GM12878 (cell line): Measurements from ENCODE around the gene CRTC2. TPM values are rescaled to one million over a fixed set of nuclear protein-coding genes. Genes with fewer than 3 reads are reported as not detected.

Experiments used
- ATAC-seq: fragments of 200-7000 bp; cut with Tn5 transposase; 3 replicates; pipeline ENCODE4 v1.9.1; 2020; ENCODE audit warnings: mild to moderate bottlenecking, moderate library complexity
- BruUV-seq: library from RNA; stranded (reverse); fragments of 400-500 nt; replicated peaks from 2 replicates; lab custom pipeline; 2021; lab: Mats Ljungman, UMichigan
- CTCF ChIA-PET: fragments of 300-600 bp; sonication (Branson Sonifier 250); formaldehyde crosslinking; extraction: SDS; loops from one replicate; lab custom pipeline; 2021; ENCODE audit warnings: inconsistent platforms; lab: Yijun Ruan, JAX
- POLR2A ChIA-PET: fragments of 350-600 bp; formaldehyde crosslinking; extraction: SDS; loops from one replicate; lab custom pipeline; 2021; ENCODE audit warnings: inconsistent platforms; lab: Charles Lee
- RAD21 ChIA-PET: fragments of 300-600 bp; sonication (Branson Sonifier 250); formaldehyde crosslinking; loops from one replicate; lab custom pipeline; 2023; ENCODE audit warnings: antibody characterized with exemption; ENCODE audit not compliant: unreplicated experiment; lab: Charles Lee
- SMC1A ChIA-PET: fragments of 300-600 bp; sonication (Branson Sonifier 250); formaldehyde crosslinking; loops from one replicate; lab custom pipeline; 2023; ENCODE audit not compliant: unreplicated experiment, uncharacterized antibody; lab: Charles Lee
- DNase-seq: peaks from one replicate; pipeline ENCODE4 v3.0.0-alpha.2; 2011; ENCODE audit warnings: low read depth, low spot score
- FAIRE-seq: peaks from 3 replicates; lab custom pipeline; 2011; peaks lifted over from hg19 to GRCh38; lab: Jason Lieb, UNC
- H2AFZ ChIP-seq: 2 replicates; pipeline ENCODE4 v1.6.0; 2011; ENCODE audit warnings: low read depth, low read length, control low read depth; ENCODE audit not compliant: control insufficient read depth
- H3K27ac ChIP-seq: 2 replicates; pipeline ENCODE4 v1.5.1; 2011; ENCODE audit warnings: control low read depth; ENCODE audit not compliant: control insufficient read depth, insufficient read depth
- H3K27me3 ChIP-seq, 2 experiments: replicated peaks in 1 of 2; 2 replicates each; pipeline versions ENCODE4 v1.6.0 to v1.6.1; 2011; ENCODE audit warnings: low read length in 1 of 2; ENCODE audit not compliant: control insufficient read depth in 2 of 2, insufficient read depth in 2 of 2
- H3K36me3 ChIP-seq, 2 experiments: 2 replicates each; pipeline ENCODE4 v1.5.1; 2011; ENCODE audit warnings: low read length in 1 of 2; ENCODE audit not compliant: control insufficient read depth in 2 of 2, insufficient read depth in 2 of 2
- H3K4me1 ChIP-seq: 2 replicates; pipeline ENCODE4 v1.6.1; 2011; ENCODE audit warnings: mild to moderate bottlenecking, low read length, moderate library complexity, mixed read lengths; ENCODE audit not compliant: control insufficient read depth, insufficient read depth
- H3K4me2 ChIP-seq: 2 replicates; pipeline ENCODE4 v1.6.0; 2011; ENCODE audit warnings: control low read depth; ENCODE audit not compliant: control insufficient read depth, insufficient read depth
- H3K4me3 ChIP-seq: fragments of 200-600 bp; sonication (generic); 2 replicates; pipeline ENCODE4 v1.5.1; 2016
- H3K79me2 ChIP-seq: 2 replicates; pipeline ENCODE4 v1.6.0; 2011; ENCODE audit warnings: low read length; ENCODE audit not compliant: control insufficient read depth, insufficient read depth
- H3K9ac ChIP-seq: 2 replicates; pipeline ENCODE4 v1.8.0; 2011; ENCODE audit warnings: low read length, control low read depth, mixed read lengths; ENCODE audit not compliant: control insufficient read depth, insufficient read depth
- H3K9me3 ChIP-seq: replicated peaks from 3 replicates; pipeline ENCODE4 v1.5.1; 2011; ENCODE audit warnings: mild to moderate bottlenecking, low read length; ENCODE audit not compliant: control insufficient read depth, insufficient read depth
- H4K20me1 ChIP-seq: 2 replicates; pipeline ENCODE4 v1.6.0; 2011; ENCODE audit not compliant: control insufficient read depth, insufficient read depth
- BMI1 ChIP-seq: fragments of 450-650 bp; IDR thresholded peaks from 2 replicates; pipeline ENCODE4 v1.6.1; 2016; ENCODE audit warnings: mild to moderate bottlenecking, moderate library complexity, borderline replicate concordance
- CHD2 ChIP-seq: IDR thresholded peaks from 2 replicates; pipeline ENCODE4 v1.6.1; 2011; ENCODE audit warnings: low read depth, low read length, improper control_type of control experiment, borderline replicate concordance
- ESRRA ChIP-seq: IDR thresholded peaks from 2 replicates; pipeline ENCODE4 v1.6.1; 2012; ENCODE audit warnings: mild to moderate bottlenecking, low read length, improper control_type of control experiment
- GATAD2B ChIP-seq: fragments of 450-650 bp; conservative IDR thresholded peaks from 2 replicates; pipeline ENCODE4 v1.6.1; 2017; ENCODE audit warnings: low read depth, mild to moderate bottlenecking, moderate library complexity
- HDAC6 ChIP-seq: fragments of 200-600 bp; sonication (generic); IDR thresholded peaks from one replicate; pipeline ENCODE4 v1.8.0; 2017; ENCODE audit warnings: antibody characterized with exemption; ENCODE audit not compliant: unreplicated experiment
- JUNB ChIP-seq: IDR thresholded peaks from 2 replicates; pipeline ENCODE4 v1.6.1; 2016; ENCODE audit warnings: antibody characterized with exemption, mild to moderate bottlenecking
- KAT2A ChIP-seq: conservative IDR thresholded peaks from 2 replicates; pipeline ENCODE4 v1.6.1; 2011; ENCODE audit warnings: low read depth, low read length; ENCODE audit not compliant: control insufficient read depth
- KLF5 ChIP-seq: fragments of 450-650 bp; IDR thresholded peaks from 2 replicates; pipeline ENCODE4 v1.6.1; 2014; ENCODE audit warnings: mild to moderate bottlenecking; ENCODE audit not compliant: partially characterized antibody
- MXI1 ChIP-seq: fragments of 150-350 bp; IDR thresholded peaks from 2 replicates; pipeline ENCODE4 v1.6.1; 2011; ENCODE audit warnings: low read depth, mild to moderate bottlenecking, inconsistent platforms, low read length, improper control_type of control experiment
- NFXL1 ChIP-seq: fragments of 450-650 bp; IDR thresholded peaks from 2 replicates; pipeline ENCODE4 v1.6.1; 2017; ENCODE audit warnings: antibody characterized with exemption, mild to moderate bottlenecking, borderline replicate concordance
- NRF1 ChIP-seq: conservative IDR thresholded peaks from 2 replicates; pipeline ENCODE4 v1.6.1; 2011; ENCODE audit warnings: mild to moderate bottlenecking, low read depth, low read length, improper control_type of control experiment
- POLR2AphosphoS5 ChIP-seq: IDR thresholded peaks from 2 replicates; pipeline ENCODE4 v1.6.1; 2011; ENCODE audit warnings: mild to moderate bottlenecking, low read length, inconsistent platforms
- RAD21 ChIP-seq: IDR thresholded peaks from 2 replicates; pipeline ENCODE4 v1.6.1; 2011; ENCODE audit warnings: mild to moderate bottlenecking, low read depth, low read length, moderate library complexity; ENCODE audit not compliant: insufficient read depth
- SMAD5 ChIP-seq: IDR thresholded peaks from 2 replicates; pipeline ENCODE4 v1.6.1; 2016; ENCODE audit warnings: antibody characterized with exemption, low read depth
- TARDBP ChIP-seq: IDR thresholded peaks from 2 replicates; pipeline ENCODE4 v1.6.1; 2016; ENCODE audit warnings: borderline replicate concordance
- TCF12 ChIP-seq: IDR thresholded peaks from 2 replicates; pipeline ENCODE4 v1.6.1; 2011; ENCODE audit warnings: low read depth, mild to moderate bottlenecking, low read length
- USF1 ChIP-seq: IDR thresholded peaks from 2 replicates; pipeline ENCODE4 v1.6.1; 2011; ENCODE audit warnings: borderline replicate concordance, low read depth, mild to moderate bottlenecking, moderate library complexity, mixed read lengths, low read length; ENCODE audit not compliant: insufficient read depth; ENCODE audit errors: extremely low read length
- ZNF592 ChIP-seq: fragments of 450-650 bp; IDR thresholded peaks from 2 replicates; pipeline ENCODE4 v1.6.1; 2017; ENCODE audit warnings: mild to moderate bottlenecking, moderate library complexity
- WGBS: methylation state at CpG from one replicate; pipeline ENCODE4 v1.1.6; 2016; ENCODE audit warnings: low lambda C conversion rate; ENCODE audit not compliant: insufficient replicate concordance, insufficient coverage; ENCODE audit errors: missing lambda C conversion rate; 5-methylcytosine and 5-hydroxymethylcytosine counted together
- in situ Hi-C: fragments of 300-500 bp; cut with MboI; formaldehyde crosslinking; loops from 9 replicates; pipeline ENCODE4 v1.14.3; 2018; ENCODE audit warnings: mixed read lengths
- intact Hi-C: fragments of 100-400 bp; cut with micrococcal nuclease; formaldehyde crosslinking; loops from one replicate; pipeline ENCODE4 v1.14.2; 2022; ENCODE audit not compliant: unreplicated experiment
- polyA plus RNA-seq, 11 experiments: library from polyadenylated mRNA; depleted of rRNA in 4 of 11; unstranded in 6 of 11; stranded (reverse) in 5 of 11; fragments of >200 nt; fragmentation: Nextera tagmentation in 4 of 11; fragmentation: Illumina TruSeq in 1 of 11; extraction: Ambion mirVana in 4 of 11; extraction: Trizol in 1 of 11; gene quantifications; 1 replicate in 1 of 11; 2 replicates in 10 of 11; pipeline versions ENCODE4 v1.2.1 to v1.2.3, GENCODE V29; 2011 to 2016; ENCODE audit warnings: inconsistent platforms in 2 of 11, missing spikeins in 2 of 11, low read depth in 1 of 11
- total RNA-seq, 4 experiments: library from RNA; depleted of rRNA in 3 of 4; stranded (reverse); fragments of >200 nt in 3 of 4; fragmentation: Illumina TruSeq in 1 of 4; extraction: Trizol in 1 of 4; gene quantifications; 2 replicates each; pipeline versions ENCODE4 v1.2.1 to v1.2.3, GENCODE V29; 2013 to 2021

The CRTC2 gene
- total and polyA plus RNA-seq, 10 of the 15 experiments (the other 5 are each of a cell fraction or from before 2014, with no cell fraction given) = 5.1 to 57.9 (median 32.7) TPM

GRCh38 chr1:153916297-153916696 is 42.1 kb downstream of the CRTC2 start:
- ChIA-PET CTCF (interaction anchor here (1.4 to 14.9 kb wide), 2 partner anchors 33 to 93 kb away, joined by 3 to 138 read pairs; no protein-coding TSS in a partner anchor), POLR2A (interaction anchor here (0.6 to 1.2 kb wide), 3 partner anchors 9 to 826 kb away, joined by 3 to 6 read pairs (median 3); no protein-coding TSS in a partner anchor), SMC1A (interaction anchor here (0.6 to 1.4 kb wide), 5 partner anchors 9 to 90 kb away, joined by 3 to 5 read pairs (median 3); no protein-coding TSS in a partner anchor), RAD21 (interaction anchor here (0.7 to 1.2 kb wide), 2 partner anchors 95 to 113 kb away, joined by 3 read pairs; no protein-coding TSS in a partner anchor)
- no peaks in the 10 kb centered on the region for H3K27me3 ChIP-seq
- intact Hi-C loops (no loop called here), in situ Hi-C loops (no loop called here)
- no TSS peak for BruUV-seq
- TF ChIP-seq BMI1 = no peak
- no peak for TF ChIP-seq HDAC6
- no peak for TF ChIP-seq NRF1
- no peak for TF ChIP-seq TARDBP
- no peak for TF ChIP-seq JUNB
- TF ChIP-seq SMAD5 = no peak
- no peak for TF ChIP-seq USF1
- no peak for TF ChIP-seq ESRRA
- no peak for TF ChIP-seq POLR2AphosphoS5
- no peak for TF ChIP-seq MXI1
- no peak for TF ChIP-seq ZNF592
- TF ChIP-seq CHD2 = no peak
- TF ChIP-seq RAD21 = no peak
- TF ChIP-seq KLF5 = no peak
- TF ChIP-seq NFXL1 = no peak
- no peak for TF ChIP-seq TCF12
- TF ChIP-seq GATAD2B = no peak
- no peak for TF ChIP-seq KAT2A
- ATAC-seq = no peak
- DNase-seq = no peak
- no peak overlapping the region for H3K4me2 ChIP-seq
- FAIRE-seq = no peak
- H3K36me3 ChIP-seq = peaks cover 0 to 9% of the 10 kb centered on the region in 2 experiments; a peak in 3 of 4 replicates
- H3K27ac ChIP-seq = no peak overlapping the region
- H2AFZ ChIP-seq = no peak overlapping the region
- H3K4me3 ChIP-seq = no peak overlapping the region
- peaks cover 87% of the 10 kb centered on the region for H3K79me2 ChIP-seq
- no peaks in the 10 kb centered on the region; the same call in none of the 2 replicates for H4K20me1 ChIP-seq
- H3K4me1 ChIP-seq = peaks cover 3% of the 10 kb centered on the region; the same call in 1 of the 2 replicates
- no peak overlapping the region for H3K9ac ChIP-seq
- 98% methylated on average over 4 of the region's 4 CpGs for WGBS
- H3K9me3 ChIP-seq = no peaks in the 10 kb centered on the region
